HUDEP-2 (cell line): ENCODE results near the gene WDFY3.

Experiments used
- DNase-seq, 76 experiments: peaks; one replicate each; lab custom pipeline; 2025; ENCODE audit not compliant: unreplicated experiment in 76 of 76; lab: John Stamatoyannopoulos, UW

Gene WDFY3

GRCh38 chr4:84803116-84803515, 163.4 kb downstream of the WDFY3 start:
- no peak for DNase-seq

GRCh38 chr4:84800256-84800655, 166.2 kb downstream of the WDFY3 start:
- DNase-seq: no peak

GRCh38 chr4:84799318-84799717, 167.2 kb downstream of the WDFY3 start:
- no peak for DNase-seq

GRCh38 chr4:84796394-84796793, 170.1 kb downstream of the WDFY3 start:
- no peak for DNase-seq

GRCh38 chr4:84792366-84793301, 173.9 kb downstream of the WDFY3 start:
- no peak for DNase-seq

- no peak for DNase-seq
These were observed 175.5 kb downstream of the WDFY3 start for GRCh38 chr4:84790769-84791565.

- no peak for DNase-seq
These were observed 180.0 kb downstream of the WDFY3 start for GRCh38 chr4:84786478-84786877.

GRCh38 chr4:84782517-84782916, 184.0 kb downstream of the WDFY3 start:
- DNase-seq: no peak

GRCh38 chr4:84780719-84781118, 185.8 kb downstream of the WDFY3 start:
- no peak for DNase-seq

- DNase-seq: no peak
These were observed 188.4 kb downstream of the WDFY3 start for GRCh38 chr4:84778041-84778440.

- no peak for DNase-seq
These were observed 199.3 kb downstream of the WDFY3 start for GRCh38 chr4:84767168-84767567.

- DNase-seq: no peak
These were observed 213.0 kb downstream of the WDFY3 start for GRCh38 chr4:84753321-84753972.

- DNase-seq: no peak
These were observed 214.8 kb downstream of the WDFY3 start for GRCh38 chr4:84751707-84752106.

- peak in 61 of 76 experiments; percentile 6 to 81 (median 58) for DNase-seq
These were observed 215.6 kb downstream of the WDFY3 start for GRCh38 chr4:84750960-84751283.

GRCh38 chr4:84750260-84750959, 216.1 kb downstream of the WDFY3 start:
- DNase-seq: peak in 57 of 76 experiments; percentile 11 to 81 (median 51)

GRCh38 chr4:84740057-84740456, 226.4 kb downstream of the WDFY3 start:
- no peak for DNase-seq

GRCh38 chr4:84738622-84739021, 227.9 kb downstream of the WDFY3 start:
- DNase-seq: no peak

- DNase-seq: no peak
These were observed 228.8 kb downstream of the WDFY3 start for GRCh38 chr4:84737656-84738055.

GRCh38 chr4:84734037-84734436, 232.5 kb downstream of the WDFY3 start:
- no peak for DNase-seq

- no peak for DNase-seq
These were observed 233.0 kb downstream of the WDFY3 start for GRCh38 chr4:84733343-84734033.
